SK-N-MC (cell line): ENCODE data around the gene GLRB.

Experiments used
- DNase-seq: peaks from one replicate; pipeline ENCODE4 v3.0.0-alpha.2; 2011; ENCODE audit warnings: low read depth, low spot score
- H3K27ac ChIP-seq: fragments of 200-600 bp; sonication (generic); 2 replicates; pipeline ENCODE4 v1.5.1; 2016; ENCODE audit warnings: mixed run types
- H3K36me3 ChIP-seq: fragments of 200-600 bp; sonication (generic); 2 replicates; pipeline ENCODE4 v1.6.1; 2017; ENCODE audit warnings: antibody characterized with exemption, low read length, mixed read lengths; ENCODE audit not compliant: insufficient read depth
- H3K4me3 ChIP-seq: fragments of 200-600 bp; sonication (generic); 2 replicates; pipeline ENCODE4 v1.5.1; 2016
- H3K9ac ChIP-seq: fragments of 200-600 bp; sonication (generic); 2 replicates; pipeline ENCODE4 v1.8.0; 2017; ENCODE audit warnings: mixed run types, mixed read lengths; ENCODE audit not compliant: insufficient read length
- H3K9me3 ChIP-seq: fragments of 200-600 bp; sonication (generic); 2 replicates; pipeline ENCODE4 v1.6.1; 2017; ENCODE audit warnings: low read depth, mild to moderate bottlenecking, antibody characterized with exemption, low read length, moderate library complexity, mixed read lengths
- EZH2 ChIP-seq: fragments of 200-600 bp; sonication (generic); IDR thresholded peaks from one replicate; pipeline ENCODE4 v1.6.1; 2017; ENCODE audit warnings: antibody characterized with exemption
- FOXP2 ChIP-seq: optimal IDR thresholded peaks from 2 replicates; pipeline ENCODE3; 2011; ENCODE audit warnings: mild to moderate bottlenecking, moderate library complexity; ENCODE audit not compliant: insufficient read depth; ENCODE audit errors: extremely low read length, control extremely low read depth
- POLR2AphosphoS5 ChIP-seq: IDR thresholded peaks from 2 replicates; pipeline ENCODE4 v1.6.1; 2012; ENCODE audit warnings: mild to moderate bottlenecking, low read depth, low read length, borderline replicate concordance

Gene GLRB

DNA sequence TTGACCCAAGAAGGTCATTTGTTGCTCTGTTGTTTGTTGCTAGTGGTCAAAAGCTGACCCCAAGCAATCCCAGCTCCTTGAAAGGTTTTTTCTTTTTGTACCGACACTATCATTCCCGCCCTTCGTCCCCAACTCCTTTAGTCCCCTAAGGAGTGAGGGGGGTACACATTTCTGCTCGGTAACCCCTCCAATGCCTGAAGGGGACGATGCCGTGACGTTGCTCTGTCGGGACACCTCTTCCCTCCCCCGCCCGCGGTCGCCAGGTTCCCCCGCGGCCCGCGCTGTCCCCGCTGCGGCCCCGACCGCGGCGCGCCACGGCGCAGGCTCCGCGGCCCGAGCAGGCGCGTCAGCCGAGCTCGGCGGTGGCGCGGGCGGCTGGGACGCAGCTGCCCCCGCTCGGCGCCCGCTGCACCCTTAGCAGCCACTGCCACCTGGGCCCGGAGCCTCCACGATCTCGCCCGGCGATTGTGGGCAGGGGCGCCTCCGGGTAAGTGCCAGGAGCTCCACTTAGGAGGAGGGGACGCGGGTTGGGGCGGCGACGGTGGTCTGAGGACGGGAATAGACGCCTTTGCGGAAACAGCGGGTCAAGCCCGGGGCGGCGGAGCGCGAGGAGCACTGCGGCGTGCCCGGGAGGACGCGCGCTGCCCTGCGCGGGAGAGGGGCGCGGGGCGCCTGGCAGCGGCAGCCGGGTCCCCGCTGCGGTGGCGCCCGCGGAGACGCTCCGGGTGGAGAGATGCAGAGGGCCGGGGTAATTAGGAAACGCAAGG lies at the start of gene GLRB:
TSS of gene GLRB (plus strand) at position 340 of the 767 bp plus-strand sequence. CDS start 1,875 bp downstream, outside the sequence.
- Histone ChIP-seq H3K4me3 (peak within 1 kb of the TSS; percentile 84), H3K27ac (no peak within 1 kb of the TSS)

DNA sequence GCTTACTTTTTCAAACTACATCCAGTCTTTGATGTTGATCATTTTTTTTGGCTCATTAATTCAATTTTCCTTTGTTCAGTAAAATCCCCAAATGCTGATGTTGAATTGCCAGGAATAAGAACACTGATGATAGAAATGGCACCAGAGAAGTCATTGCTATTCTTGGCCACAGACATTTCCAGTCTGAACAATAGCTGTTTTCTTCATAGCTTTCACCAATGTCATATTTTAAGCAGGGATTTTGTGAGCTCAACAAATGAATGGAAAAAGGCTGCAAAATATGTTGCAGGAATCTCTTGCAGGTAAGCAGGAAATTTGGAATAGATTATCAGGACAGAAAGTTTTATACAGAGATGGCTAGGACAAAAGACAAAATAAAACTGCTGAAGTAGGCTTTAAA lies 40.5 kb upstream of the GLRB start:
- Histone ChIP-seq H3K9me3 (no peaks in the 10 kb centered on the region), H3K36me3 (no peaks in the 10 kb centered on the region), H3K9ac (no peak overlapping the region), H3K4me3 (no peak overlapping the region), H3K27ac (no peak overlapping the region)
- no peak for DNase-seq
- TF ChIP-seq EZH2: no peak
- TF ChIP-seq FOXP2: no peak
- no peak for TF ChIP-seq POLR2AphosphoS5

More for the DNA sequence above, at the start of gene GLRB:
- Histone ChIP-seq H3K36me3 (no peaks in the 10 kb centered on the region; the same call in 1 of the 2 replicates), H3K9ac (peak within 1 kb of the TSS; percentile 73), H3K9me3 (no peaks in the 10 kb centered on the region)
- DNase-seq: no peak
- TF ChIP-seq EZH2 (no peak), FOXP2 (no peak)

GRCh38 chr4:157040405-157040804 lies 35.5 kb upstream of the GLRB start:
- Histone ChIP-seq H3K27ac (no peak overlapping the region), H3K36me3 (no peaks in the 10 kb centered on the region), H3K4me3 (no peak overlapping the region), H3K9ac (no peak overlapping the region), H3K9me3 (no peaks in the 10 kb centered on the region)
- no peak for TF ChIP-seq EZH2
- no peak for TF ChIP-seq FOXP2
- TF ChIP-seq POLR2AphosphoS5: no peak
- DNase-seq: no peak

- H3K9me3 ChIP-seq: no peaks in the 10 kb centered on the region
- TF ChIP-seq POLR2AphosphoS5 (no peak), FOXP2 (no peak), EZH2 (no peak)
- H3K27ac ChIP-seq: no peak overlapping the region
- no peak overlapping the region for H3K9ac ChIP-seq
- H3K4me3 ChIP-seq: no peak overlapping the region
- DNase-seq: no peak
- no peaks in the 10 kb centered on the region for H3K36me3 ChIP-seq
Observed at GRCh38 chr4:157043131-157043530, 32.8 kb upstream of the GLRB start.

GRCh38 chr4:157045507-157046127 lies 30.3 kb upstream of the GLRB start:
- Histone ChIP-seq H3K27ac (no peak overlapping the region), H3K9ac (no peak overlapping the region), H3K9me3 (no peaks in the 10 kb centered on the region), H3K36me3 (no peaks in the 10 kb centered on the region), H3K4me3 (no peak overlapping the region)
- peak; percentile 35 for DNase-seq
- TF ChIP-seq FOXP2: no peak
- TF ChIP-seq POLR2AphosphoS5: no peak
- no peak for TF ChIP-seq EZH2

GRCh38 chr4:157048248-157048647 lies 27.7 kb upstream of the GLRB start:
- Histone ChIP-seq H3K9ac (no peak overlapping the region), H3K36me3 (no peaks in the 10 kb centered on the region), H3K4me3 (no peak overlapping the region), H3K9me3 (no peaks in the 10 kb centered on the region), H3K27ac (no peak overlapping the region)
- DNase-seq: no peak
- TF ChIP-seq POLR2AphosphoS5 (no peak), EZH2 (no peak), FOXP2 (no peak)

GRCh38 chr4:157050561-157050960 lies 25.4 kb upstream of the GLRB start:
- Histone ChIP-seq H3K9ac (no peak overlapping the region), H3K36me3 (no peaks in the 10 kb centered on the region), H3K27ac (no peak overlapping the region), H3K9me3 (no peaks in the 10 kb centered on the region), H3K4me3 (no peak overlapping the region)
- no peak for DNase-seq
- TF ChIP-seq POLR2AphosphoS5 (no peak), FOXP2 (no peak), EZH2 (no peak)

DNA sequence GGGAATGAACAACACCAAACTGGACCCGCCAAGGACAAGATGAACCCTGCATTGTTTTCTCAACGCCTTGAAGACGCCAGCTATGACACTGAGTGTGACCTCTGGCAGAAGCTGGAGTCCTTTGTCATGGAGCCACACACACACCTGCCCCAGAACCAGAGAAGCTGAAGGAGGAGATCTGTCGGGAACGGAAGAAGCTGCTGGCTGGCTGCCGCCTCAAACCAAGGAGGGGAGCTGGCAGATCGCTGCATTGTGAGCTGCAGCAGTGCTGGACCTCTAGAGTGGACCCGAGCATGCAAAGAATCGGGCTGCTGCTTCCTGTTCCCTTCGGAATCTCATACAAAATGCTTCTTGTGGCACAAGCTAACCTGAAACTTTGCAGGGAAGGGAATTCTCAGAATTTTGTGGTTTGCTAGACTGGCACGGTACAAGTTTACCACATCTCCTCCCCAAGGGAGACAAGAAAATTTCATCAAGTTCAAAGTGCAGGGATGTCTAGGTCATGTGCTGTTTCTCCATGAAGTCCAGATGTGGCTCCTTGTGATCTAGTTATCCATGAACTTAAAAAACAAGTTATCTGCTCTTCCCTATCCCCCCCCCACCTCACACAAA lies 23.4 kb upstream of the GLRB start:
- H3K9ac ChIP-seq: no peak overlapping the region
- H3K36me3 ChIP-seq: no peaks in the 10 kb centered on the region
- no peaks in the 10 kb centered on the region for H3K9me3 ChIP-seq
- H3K4me3 ChIP-seq: no peak overlapping the region
- DNase-seq: no peak
- TF ChIP-seq POLR2AphosphoS5 (no peak), FOXP2 (no peak), EZH2 (no peak)
- H3K27ac ChIP-seq: no peak overlapping the region
